DMS53 treated with DMSO at 0.1 percent for 48 hours (cell line): ENCODE data around the gene YIF1B.

Experiments used
- DNase-seq: peaks from one replicate; lab custom pipeline; 2025; ENCODE audit not compliant: unreplicated experiment; lab: John Stamatoyannopoulos, UW

YIF1B gene

DNA sequence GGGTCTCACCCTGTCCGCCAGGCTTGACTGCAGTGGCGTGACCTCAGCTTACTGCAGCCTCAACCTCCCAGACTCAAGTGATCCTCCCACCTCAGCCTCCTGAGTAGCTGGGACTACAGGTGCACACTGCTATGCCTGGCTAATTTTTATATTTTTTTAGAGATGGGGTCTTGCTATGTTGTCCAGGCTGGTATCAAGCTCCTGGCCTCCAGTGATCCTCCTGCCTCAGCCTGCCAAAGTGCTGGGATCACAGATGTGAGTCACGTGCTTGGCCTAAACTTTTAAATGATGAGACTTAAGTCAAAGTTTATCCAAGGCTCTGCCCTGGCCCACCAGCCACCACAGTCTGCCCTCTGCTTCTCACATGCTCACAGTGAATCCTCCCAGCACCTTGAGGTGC is 9.5 kb downstream of the YIF1B start:
- DNase-seq: no peak

GRCh38 chr19:38304866-38305429 is 10.8 kb downstream of the YIF1B start:
- DNase-seq: no peak

DNA sequence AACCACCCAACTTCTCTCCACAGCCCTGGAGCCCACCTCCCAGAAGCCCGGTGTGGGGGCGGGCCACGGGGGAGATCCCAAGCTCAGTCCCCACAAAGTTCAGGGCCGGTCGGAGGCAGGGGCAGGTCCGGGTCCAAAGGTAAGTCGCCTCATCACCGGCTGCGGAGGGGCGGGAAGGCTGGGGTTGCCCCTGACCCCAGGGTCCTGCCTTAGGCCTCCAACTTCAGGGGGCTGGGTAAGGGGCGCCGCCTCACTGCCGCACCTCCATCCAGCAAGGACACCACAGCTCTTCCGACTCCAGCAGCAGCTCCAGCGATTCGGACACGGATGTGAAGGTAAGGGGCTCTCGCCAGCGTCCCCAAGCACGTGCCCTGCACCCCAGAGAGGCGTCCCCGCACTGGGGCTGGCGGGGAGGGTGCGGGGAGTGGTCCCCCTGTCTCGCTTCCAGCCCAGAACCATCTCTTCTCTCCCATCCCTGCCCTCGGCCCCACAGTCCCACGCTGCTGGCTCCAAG is 11.3 kb downstream of the YIF1B start:
- no peak for DNase-seq

- no peak for DNase-seq
Observed at GRCh38 chr19:38303517-38304351, 12.0 kb downstream of the YIF1B start, which contains the start of gene C19orf33. Gene C19orf33, plus strand, starts transcription at chr19:38304251. Its CDS starts 11 bp downstream, at chr19:38304262.

- no peak for DNase-seq
Observed at GRCh38 chr19:38298821-38299680, 16.7 kb downstream of the YIF1B start.

DNA sequence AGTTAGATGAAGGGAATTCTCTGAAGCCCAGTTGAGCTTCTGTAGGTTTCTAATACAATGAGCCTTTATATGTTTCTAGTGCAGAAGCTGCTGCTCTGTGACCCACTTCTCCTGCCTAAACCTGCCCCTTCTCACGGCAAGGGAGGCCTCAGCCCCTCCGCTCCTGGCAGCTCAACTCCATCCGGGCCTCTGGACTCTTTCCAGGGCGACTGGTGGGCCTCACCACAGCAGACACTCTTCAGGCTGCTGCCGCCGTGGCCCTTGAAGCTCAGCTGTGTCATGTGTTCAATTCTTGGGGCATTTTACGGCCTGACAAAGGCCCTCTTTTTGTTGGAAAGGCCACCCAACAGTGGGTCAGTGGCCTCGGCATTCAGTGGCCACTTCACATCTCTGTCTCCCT is 21.7 kb downstream of the YIF1B start:
- no peak for DNase-seq

DNA sequence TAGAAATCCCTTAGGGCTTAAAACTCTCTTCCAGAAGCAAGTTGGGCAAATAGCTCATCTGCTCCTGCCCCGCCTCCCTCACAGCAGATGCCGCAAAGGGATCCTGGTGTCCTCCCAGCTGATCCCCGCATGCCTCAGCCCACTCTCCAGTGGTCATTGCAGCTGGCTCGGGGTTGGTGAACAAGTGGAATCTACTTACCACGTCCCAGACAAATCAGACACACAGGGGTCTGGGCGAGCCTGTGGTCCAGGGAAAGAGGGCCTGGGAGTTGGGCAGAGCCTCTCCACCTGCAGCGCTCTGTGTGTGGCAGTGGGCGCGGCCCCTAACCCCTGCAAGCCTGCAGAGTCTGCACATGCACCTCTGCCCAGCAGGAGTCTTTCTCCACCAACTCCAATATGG is 22.5 kb downstream of the YIF1B start:
- DNase-seq: no peak

DNA sequence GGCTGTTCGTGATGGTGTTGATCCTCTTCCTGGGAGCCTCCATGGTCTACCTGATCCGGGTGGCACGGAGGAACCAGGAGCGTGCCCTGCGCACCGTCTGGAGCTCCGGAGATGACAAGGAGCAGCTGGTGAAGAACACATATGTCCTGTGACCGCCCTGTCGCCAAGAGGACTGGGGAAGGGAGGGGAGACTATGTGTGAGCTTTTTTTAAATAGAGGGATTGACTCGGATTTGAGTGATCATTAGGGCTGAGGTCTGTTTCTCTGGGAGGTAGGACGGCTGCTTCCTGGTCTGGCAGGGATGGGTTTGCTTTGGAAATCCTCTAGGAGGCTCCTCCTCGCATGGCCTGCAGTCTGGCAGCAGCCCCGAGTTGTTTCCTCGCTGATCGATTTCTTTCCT is 23.9 kb downstream of the YIF1B start:
- DNase-seq: no peak

DNA sequence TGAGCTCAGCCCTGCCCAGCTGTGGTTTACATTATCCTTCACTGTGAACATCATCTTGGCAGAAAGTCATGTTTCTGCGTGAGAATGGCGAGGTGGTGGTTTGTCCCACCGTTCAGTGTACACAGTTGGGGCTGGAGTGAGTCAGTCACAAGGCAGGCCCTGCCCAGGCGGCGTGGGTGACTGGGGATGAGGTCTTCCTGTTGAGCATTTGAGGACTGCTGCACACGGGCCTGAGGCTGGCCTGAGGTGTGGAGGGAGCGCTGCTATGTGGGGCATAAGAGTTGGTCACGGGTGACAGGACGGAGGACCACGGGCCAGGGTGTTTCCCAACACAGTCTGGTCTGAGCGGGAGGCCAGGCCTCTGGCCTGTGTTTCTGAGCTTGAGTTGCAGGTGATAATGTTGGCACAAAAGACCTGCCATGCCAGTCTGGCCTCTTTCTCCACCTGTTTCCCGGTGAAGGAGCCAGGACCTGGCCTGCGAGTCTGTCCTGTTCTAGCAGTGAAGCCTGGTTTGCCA is 25.1 kb downstream of the YIF1B start:
- DNase-seq: no peak

DNA sequence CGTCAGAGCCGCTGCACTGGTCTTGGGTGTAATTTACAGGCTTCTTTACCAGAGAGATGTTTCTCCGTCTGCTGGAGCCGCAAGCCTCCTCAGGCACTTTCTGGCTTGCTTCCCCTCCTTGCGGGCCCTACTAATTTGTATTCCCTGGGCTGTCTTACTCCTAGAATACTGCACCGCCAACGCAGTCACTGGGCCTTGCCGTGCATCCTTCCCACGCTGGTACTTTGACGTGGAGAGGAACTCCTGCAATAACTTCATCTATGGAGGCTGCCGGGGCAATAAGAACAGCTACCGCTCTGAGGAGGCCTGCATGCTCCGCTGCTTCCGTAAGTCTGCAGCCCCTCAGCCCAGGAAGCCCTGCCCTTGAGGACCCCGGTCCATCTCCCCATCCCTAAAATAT is 25.8 kb downstream of the YIF1B start:
- DNase-seq: no peak

GRCh38 chr19:38288123-38288855 is 27.5 kb downstream of the YIF1B start:
- no peak for DNase-seq

DNA sequence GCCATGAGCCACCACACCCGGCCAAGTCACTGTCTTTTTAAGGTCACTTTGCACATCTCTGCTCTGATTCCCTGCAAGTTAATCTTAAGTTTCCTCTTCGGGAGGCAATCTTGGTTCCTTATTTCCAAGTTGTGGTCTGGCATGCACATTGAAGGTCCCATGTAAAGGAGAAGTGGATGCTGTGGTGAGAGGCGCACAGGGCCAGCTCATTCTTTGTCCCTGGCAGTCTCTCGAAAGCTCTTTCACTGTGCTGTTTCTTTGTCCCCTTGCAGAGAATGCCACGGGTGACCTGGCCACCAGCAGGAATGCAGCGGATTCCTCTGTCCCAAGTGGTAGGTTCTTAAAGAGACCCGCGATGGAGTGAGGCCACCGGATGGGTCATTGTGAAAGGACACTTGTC is 28.1 kb downstream of the YIF1B start:
- DNase-seq: no peak

- no peak for DNase-seq
Observed at GRCh38 chr19:38285567-38285966, 30.2 kb downstream of the YIF1B start.

- DNase-seq: no peak
Observed at GRCh38 chr19:38284422-38284821, 31.3 kb downstream of the YIF1B start.

GRCh38 chr19:38283271-38283670 is 32.5 kb downstream of the YIF1B start:
- DNase-seq: no peak

DNA sequence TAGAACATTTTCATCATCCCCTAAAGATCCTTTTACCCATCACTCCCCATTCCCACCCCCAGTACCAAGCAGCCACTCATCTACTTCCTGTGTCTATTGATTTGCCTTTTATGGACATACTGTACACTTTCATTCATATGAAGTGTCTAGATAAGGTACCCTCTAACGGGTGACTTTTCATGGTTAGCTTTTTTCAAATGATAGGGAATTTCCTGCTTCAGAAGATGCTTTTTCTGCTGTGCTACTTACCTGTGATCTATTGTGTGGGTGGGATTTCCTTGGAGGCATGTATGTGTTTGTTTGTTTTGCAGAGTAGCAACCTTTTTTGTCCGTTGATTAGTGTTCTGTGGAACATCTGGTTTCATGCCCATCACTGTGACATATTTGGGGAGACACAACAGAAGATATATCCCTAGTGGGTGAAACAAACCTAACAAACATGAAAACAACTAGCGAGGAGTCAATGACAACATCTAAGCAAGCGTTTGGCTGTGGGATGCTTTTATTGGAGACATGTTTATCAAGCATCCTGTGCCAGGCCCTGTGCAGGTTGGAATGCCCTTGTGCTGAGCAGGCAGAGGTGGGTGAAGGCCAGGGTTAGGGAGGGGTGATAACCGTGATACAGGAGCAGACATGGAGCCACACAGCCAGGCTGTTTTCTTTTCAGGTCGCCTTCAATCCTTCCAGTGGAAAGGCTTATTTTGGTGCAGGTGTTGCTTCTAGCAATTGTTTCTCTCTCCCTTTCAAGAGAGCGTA is 33.8 kb downstream of the YIF1B start:
- DNase-seq: no peak

- DNase-seq: no peak
Observed at GRCh38 chr19:38280030-38280921, 35.5 kb downstream of the YIF1B start.

DNA sequence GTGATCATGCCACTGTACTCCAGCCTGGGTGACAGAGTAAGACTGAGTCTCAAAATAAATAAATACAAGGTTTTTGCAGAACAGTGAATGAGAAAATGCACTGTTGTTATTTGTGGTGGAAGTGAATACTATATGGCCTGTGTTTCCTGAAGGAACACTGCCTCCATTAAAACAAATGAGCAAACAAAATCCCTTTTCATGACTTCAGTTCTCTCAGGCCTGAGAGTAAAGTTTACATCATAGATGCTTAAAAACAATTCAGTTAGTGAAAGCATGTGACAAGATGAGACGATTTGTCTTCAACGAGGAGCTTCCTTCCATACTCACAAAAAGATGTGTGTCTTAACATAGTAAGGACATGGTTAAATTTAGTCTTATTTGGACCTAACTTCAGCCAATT is 37.0 kb downstream of the YIF1B start:
- DNase-seq: no peak
